ENCODE results near the gene AAK1.
"Not testable (repeated sequence)": the region's sequence is repeated elsewhere in the genome, so short reads cannot be mapped to it uniquely, and the experiment has no call there.

Gene AAK1

DNA sequence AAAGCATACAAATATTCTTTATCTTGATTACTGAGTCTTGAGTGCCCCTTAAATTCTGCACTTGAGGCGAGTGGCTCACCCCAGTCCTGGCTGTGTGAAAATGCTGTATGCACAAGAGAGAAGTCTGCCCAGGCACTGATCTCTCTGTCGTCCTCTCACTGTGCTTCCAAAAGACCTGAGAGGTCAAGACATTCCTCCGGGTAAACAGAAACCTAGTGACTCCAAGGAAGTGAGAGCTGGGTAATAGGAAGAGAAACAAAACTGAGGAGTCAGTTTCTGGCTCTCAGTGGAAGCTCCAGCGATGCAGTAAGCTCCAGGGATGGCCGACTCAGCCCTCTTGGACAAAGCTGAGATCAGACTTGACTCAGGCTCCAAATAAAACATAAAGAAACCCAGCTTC, 70.9 kb downstream of the AAK1 start:
- DNase-seq (ENCODE audit: low read depth): peak; percentile 59

DNA sequence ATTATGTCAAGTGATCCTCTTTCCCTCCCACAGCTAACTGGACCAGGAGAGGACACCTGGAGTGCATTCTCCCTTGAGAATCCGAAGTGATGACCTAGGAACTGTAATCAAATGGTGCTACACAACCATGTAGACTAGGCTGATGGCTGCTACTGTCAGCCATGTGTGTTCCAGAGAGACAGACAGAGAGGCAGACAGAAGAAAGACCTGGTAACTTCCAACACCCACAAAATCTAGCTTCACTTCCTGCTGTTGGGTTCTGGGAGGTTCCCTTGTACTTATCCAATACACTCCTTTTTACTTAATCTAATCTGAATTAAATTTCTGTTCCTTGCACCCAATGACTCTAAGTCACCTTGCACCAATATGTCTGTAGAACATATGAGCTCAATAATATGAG, 72.3 kb downstream of the AAK1 start:
- no peak for DNase-seq (ENCODE audit: low read depth)

DNA sequence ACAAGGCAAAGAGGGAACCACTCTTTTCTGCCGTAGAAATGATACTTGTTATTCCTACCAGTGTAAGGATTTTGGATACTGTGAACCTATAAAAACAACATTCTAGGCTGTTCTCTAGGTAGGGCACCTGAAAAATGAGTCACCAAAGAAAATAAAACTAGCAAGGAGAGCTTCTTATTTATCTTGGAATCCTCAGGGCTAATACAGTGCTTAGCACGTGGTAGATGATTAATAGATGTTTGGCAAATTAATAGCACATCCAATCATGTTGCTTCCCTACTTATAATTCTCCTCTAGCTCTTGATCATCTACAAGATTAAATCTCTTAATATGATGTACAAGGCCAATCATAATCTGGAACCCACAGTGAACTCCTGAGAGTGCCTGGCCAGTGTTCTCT, 73.1 kb downstream of the AAK1 start:
- DNase-seq (ENCODE audit: low read depth): no peak

DNA sequence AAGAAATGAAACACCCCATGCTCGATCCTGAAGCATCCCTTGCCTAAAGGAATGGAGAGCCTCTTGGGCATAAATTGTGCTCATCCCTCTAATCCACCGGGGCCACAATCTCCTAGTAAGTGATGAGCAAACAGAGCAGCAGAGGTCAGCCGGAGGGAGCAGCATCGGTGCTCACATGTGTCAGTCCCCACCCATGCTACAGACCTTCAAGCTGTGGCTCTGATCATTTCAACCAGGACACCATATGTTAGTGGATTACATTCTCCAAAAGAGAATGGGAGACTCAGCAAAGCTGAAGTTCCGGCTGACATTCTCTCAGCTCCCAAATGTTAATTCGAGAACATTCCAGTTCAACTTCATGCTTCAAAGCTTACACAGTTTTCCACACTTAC, 75.6 kb downstream of the AAK1 start:
- DNase-seq (ENCODE audit: low read depth): peak; percentile 40

DNA sequence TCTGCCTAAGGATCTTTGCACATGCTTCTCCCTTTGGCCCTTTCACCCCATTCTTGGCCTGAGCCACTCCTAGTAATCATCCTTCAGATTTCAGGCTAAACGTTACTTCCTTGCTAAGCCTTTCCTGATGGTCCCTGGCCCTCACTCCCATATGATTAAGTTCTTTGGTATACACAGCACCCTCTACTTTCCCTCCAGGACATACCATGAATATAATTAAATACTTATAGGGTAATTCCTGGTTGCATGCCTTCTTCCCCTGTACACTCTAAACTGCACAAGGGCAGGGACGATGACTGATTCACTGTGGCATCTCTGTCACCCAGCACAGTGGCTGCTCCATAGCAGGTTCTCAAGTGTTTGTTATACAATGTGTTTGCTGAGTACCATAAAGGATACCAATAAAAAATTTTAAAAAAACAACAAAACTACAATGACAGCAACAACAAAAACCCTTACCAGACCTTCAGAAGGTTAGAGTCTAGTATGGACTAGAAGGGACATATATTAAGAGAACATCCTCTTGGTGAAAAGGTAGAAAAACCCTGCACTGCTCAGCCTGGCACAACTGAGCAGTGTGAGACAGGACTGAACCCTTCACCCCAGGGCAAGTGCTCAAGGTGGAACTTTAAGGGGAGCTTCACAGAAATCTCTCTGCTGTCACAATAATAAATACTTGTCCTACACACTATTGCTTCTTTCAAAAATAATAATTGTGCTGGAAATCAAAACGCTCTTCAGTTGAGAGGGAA, 76.2 kb downstream of the AAK1 start:
- DNase-seq (ENCODE audit: low read depth): peak; percentile 89

DNA sequence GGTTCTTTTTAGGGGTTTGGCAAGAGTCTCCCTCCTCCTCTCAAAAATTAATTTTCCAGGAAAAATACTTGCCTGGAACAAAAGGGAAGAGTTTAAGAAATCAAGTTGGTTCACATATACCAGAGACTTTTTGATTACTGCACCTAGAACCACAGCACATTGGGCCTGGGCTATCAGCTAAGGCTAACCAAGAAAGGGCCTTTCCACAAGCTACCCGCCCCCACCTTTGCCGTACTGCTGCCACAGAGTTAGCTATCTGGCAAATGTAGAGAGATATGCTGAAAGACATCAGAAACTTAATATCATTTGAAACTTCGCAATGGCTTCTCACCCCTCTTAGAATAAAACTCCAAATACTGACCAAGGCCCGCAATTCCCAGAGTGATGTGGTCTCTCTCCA, 76.9 kb downstream of the AAK1 start:
- DNase-seq (ENCODE audit: low read depth): no peak

DNA sequence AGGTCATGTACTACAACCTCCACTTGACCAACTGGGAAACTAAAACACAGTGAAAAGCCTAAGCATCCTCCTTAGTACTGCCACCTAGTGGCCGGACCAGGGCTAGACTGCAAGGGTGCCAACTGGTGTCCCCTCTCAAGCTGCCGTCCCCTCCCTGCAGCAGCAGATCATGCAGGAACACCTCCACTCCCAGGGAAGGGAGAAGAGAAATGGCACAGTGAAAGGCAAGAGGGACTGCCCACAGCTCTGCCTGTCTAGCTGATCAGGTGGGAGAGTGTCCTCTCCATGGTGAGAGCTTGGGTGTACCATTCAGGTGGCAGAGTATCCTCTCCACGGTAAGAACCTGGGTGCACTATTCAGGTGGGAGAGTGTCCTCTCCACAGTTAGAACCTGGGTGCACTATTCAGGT, 78.1 kb downstream of the AAK1 start:
- peak; percentile 64 for DNase-seq (ENCODE audit: low read depth)

DNA sequence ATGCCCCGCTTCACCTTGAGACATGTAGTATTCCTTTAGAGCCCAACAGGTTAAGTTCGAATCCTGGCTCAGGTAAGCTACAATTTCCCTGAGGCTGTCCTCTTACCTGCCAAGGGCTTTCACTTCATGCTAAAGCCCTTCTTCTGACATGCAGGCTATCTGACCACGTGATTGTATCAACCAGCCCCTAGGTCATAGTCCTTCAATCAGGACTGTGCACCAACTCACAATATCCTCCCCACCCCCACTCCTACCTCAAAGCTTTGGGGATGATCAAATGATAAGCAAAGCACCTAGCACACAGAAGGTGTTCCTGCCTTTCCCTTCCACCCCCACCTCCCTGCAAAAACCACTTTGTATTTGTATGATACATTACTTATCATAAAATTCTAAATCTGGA, 78.9 kb downstream of the AAK1 start:
- DNase-seq (ENCODE audit: low read depth): no peak

DNA sequence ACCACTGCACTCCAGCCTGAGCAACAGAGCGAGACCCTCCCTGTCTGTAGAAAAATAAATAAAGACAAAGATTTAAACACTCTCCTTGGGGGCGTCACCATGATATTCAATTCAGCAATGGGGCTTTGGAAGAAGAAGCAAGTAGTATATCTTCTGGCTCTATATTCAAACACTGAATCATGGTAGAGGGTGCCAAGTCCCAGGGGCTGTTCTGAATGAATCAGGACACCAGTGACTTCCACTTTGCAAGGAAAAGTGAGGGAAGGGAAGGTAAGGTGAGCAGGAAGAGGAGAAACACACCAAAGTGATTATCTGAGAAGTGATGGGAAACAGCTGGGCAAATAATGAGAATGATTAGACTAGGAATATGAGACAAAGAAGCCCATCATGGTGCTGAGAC, 80.5 kb downstream of the AAK1 start:
- no peak for DNase-seq (ENCODE audit: low read depth)

DNA sequence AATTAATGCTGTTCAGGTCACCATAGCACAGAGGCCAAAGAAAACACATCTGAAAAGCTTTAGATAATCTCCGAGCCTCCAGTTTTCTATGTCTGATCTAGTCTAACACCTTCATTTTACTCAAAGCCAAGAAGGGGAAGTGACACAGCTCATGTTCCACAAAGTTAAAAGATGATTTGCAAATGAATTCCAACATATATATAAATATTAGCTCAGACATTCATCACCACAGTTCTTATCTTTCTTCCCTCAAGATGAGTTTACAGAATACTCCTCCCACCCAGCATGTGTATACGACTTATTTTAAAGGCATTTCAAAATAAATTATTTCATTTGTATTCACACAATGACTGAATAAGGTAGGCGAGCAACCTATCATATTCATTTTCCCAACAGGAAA, 82.4 kb downstream of the AAK1 start:
- peak; percentile 28 for DNase-seq (ENCODE audit: low read depth)

DNA sequence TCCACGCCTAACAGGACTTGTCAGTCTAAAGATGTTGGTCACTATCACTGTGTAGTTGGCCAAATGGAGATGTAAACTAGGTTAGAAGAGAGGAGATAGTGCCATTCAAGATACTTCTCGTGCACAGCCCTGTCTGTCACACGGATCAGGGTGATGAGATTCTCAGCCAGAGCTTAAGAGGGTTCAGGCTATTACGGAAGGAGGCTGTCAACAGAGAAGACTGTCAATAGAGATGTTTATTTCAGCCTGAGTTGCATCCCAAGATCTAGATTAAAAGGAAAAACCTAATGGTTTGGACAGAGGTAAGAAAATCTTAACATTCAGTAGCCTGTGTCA, 83.4 kb downstream of the AAK1 start:
- no peak for DNase-seq (ENCODE audit: low read depth)

DNA sequence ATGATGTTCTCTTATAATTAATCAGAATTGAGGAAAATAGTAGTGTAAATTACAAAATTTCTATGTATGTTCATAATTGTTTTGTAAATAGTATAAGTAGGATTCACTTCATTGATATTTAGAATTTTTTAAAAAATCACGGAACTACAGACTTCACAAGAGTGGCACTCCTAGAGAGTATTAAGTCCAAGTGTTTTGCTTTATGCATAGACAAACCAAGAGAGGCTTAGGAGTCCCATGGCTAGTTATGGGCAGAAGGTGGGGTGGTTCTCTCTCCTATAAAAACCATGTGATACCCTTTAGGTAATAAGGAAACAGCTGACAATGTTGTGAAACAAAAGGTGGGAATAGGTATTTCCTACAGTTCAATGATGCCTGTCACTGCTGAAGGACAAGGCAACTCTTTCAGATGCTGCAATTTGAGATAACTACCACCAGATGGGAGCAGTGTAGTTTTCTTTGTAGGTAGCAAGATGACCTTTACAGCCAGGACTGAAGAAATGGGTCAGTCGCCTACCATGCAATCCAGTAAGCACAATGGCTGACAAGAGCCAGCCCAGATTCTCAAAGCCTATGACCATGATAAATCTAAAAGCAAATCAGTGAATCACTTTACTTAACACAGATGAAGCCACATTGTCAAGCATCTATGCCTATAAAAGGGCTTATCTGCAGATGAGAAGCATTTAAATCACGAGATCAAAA, 83.9 kb downstream of the AAK1 start:
- DNase-seq (ENCODE audit: low read depth): peak; percentile 81

DNA sequence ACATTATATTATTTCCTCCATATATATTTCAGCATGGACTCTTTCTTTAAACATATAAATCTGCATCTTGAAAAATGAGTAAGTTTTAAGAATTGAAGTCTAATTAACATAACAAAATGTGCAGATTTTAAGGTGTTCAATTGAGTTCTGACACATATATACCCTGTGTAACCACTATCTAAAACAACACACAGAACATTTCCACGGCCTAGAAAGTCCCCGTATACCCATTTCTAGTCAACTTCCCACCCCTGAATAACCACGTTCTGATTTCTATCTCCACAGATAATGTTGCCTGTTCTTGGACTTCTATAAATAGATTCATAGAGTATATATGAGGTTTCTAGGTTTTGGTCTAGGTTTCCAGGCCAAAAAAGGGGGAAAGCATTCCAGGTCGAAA, 87.5 kb downstream of the AAK1 start:
- no peak for DNase-seq (ENCODE audit: low read depth)

DNA sequence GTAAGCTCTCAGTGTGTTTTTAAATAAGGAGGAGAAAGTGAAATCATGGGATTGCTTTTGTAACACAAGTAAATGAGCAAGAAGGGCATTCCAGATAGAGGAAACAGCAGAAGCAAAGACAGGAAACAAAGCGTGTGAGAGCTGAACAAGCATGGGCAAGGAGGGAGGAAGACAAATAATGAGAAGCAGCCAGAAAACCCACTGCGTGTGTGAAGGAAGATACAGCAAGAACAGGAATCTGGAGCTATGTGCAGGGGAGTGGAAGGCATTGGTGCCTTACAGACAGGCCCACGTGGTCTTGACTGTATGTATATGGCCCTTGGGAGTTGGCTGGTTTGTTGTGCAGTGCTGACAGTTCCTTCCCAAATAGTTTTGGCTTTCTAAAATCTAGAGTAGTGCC, 88.6 kb downstream of the AAK1 start:
- DNase-seq (ENCODE audit: low read depth): no peak

DNA sequence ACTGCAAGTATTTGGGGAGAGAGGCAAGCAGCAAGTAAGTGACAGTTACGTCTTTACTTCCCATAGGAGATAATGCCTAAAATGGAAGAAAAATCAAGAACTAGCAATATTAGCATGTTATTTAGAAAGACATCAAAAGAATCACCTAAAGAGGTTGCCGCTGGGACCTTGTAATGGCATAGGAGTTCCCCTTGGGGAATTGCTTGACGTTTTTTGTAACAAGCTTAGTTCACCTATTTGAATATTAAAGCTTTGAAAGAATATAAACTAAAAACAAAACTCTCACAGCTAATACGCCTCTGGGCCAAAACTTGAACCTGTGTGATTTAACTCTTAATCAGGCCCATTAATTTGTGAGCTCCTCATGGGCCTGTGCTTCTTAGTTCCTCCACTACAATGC, 89.0 kb downstream of the AAK1 start:
- no peak for DNase-seq (ENCODE audit: low read depth)

DNA sequence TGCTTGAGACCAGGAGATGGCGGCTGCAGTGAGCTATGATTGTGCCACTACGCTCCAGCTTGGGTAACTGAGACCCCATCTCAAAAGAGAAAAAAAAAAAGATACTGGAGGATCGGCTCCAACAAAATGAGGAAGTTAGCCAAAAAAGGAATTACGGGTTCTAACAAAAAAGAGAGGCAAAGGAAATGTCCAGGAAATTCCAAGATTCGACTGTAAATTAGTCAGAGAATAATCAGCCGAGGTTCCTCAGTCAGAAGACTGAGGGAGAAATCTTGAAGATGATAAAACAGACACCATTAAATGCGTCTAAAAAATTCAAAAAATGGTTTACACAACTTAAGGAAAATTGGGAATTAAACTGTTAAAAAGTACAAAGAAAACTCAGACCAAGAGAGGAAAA, 89.5 kb downstream of the AAK1 start:
- no peak for DNase-seq (ENCODE audit: low read depth)

DNA sequence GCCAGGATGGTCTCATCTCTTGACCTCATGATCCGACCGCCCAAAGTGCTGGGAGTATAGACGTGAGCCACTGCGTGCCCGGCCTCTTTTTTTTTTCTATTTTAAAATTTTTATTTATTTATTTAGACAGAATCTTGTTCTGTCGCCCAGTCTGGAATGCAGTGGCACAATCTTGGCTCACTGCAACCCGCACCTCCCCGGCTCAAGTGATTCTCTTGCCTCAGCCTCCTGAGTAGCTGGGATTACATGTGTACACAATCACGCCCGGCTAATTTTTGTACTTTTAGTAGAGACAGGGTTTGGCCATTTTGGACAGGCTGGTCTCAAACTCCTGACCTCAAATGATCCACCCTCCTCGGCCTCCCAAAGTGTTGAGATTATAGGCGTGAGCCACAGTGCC, 93.0 kb downstream of the AAK1 start:
- DNase-seq (ENCODE audit: low read depth): not testable (repeated sequence)

DNA sequence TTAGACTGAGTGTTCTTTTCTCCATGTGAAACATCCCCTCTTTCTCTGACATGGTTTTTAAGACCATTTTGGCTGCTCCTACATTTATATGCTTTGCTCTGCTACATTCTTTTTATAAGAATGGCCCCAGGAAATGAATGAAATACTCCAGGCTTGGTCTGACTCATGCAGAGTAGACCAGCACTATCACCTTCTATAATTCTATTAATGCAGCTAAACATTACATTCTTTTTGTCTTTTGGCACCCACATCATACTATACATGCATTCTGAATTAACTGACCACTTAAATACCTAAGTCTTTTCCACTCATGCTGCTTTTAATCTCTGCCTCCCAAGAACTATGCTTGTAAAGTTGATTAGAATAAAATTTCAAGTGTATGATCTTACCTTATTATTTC, 94.1 kb downstream of the AAK1 start:
- DNase-seq (ENCODE audit: low read depth): peak; percentile 72

DNA sequence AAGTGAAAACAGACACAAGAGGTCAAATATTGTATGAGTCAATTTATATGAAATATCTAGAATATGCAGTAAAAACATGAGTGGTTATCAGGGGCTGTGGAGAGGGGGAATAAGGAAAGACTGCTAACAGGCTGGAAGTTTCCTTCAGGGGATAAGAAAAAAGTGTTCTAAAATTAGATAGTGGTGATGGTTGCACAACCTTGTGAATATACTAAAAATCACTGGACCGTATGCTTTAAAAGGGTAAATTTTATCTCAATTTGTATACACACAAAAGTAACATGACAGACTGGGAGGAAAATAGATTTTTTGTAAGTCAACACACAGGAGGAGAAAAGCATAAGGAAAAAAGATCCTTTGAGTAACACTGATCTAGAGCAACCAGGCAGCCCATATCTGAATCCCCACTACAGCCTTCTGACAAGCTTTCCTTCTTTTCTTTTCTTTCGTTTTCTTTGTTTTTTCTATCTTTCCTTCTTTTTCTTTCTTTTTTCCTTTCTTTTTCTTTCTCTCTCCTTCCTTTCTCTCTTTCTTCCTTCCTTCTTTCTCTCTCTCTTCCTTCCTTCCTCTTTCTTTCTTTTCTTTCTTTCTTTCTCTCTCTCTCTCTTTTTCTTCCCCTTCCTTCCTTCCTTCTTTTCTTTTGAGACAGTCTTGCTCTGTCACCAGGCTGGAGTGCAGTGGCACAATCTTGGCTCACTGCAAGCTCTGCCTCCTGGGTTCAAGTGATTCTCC, 95.4 kb downstream of the AAK1 start:
- DNase-seq (ENCODE audit: low read depth): no peak

DNA sequence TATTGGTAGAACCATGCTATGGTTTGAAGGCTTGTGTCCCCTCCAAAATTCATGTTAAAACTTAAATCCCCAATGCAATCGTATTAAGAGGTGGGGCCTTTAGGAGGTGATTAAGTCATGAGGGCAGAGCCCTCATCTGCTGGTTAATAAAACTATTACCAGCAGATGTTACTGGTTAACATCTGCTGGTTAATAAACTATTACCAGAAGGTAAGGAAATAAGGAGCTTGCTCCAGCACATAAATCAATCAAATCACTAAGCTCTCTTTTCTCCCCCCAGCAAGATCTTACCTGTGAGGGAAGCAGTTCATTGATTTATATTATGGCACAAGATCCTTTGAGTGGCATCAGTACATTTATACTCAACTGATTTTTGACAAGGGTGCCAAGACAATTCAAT, 96.9 kb downstream of the AAK1 start:
- no peak for DNase-seq (ENCODE audit: low read depth)

DNA sequence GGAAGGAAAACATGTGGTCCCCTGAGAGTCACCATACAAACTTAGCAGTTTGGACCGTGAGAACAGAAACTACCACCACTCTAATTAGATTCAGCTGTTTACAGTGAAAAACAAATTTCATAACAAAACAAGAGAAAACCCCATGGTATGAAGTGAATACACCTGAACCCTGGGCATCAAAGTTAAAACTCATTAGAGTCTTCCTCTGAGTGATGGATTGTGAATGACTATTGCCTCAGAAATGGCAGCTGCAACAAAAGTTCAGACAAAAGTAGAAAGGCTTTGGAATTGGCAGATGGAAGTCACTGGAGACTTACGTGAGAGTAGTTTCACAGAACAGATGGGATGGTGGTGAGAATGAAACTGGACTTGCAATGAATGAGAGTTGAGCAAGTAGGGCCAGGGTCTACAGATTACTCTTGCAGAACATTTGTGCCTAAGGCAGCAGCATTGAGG, 98.0 kb downstream of the AAK1 start:
- no peak for DNase-seq (ENCODE audit: low read depth)

DNA sequence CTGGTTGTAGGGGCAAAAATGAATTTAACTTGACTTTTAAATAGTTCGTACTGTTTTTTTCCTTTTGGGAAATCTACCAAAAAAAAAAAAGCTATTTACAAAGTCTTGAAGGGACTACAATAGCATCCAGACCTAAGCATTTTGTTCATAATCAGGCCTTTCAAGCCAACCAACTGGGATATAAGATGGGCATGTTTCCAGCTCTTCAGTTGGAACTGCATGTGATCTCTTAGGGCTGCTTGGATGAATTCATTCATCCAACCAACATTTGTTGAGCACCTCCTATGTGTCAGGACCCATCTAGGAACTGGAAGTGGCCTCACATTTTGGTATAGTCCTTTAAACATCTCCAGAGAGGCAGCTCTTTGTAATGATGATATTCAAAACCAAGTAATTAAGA, 98.6 kb downstream of the AAK1 start:
- DNase-seq (ENCODE audit: low read depth): no peak

DNA sequence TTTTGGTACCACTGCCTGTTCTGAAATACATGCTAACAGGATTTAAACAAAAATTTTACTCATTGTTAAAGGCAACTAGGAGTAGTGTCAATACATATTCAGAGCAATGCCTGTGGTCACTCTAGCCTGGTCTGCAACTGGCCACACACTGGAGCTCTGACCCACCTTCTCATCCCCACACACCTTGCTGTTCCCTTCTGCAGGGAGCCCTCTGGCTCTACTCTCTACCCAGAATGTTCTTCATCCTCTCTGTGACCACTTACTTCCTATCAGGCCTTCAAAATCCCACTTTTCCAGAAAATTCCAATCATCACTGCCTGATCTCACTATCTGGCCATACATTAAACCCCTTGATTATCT, 104.0 kb downstream of the AAK1 start:
- DNase-seq (ENCODE audit: low read depth): no peak
